DOHH2 (cell line): Measurements from ENCODE around the gene TNNT2.

Experiments used
- H3F3A ChIP-seq: fragments of 200-600 bp; sonication (generic), shearing (Covaris generic); 2 replicates; pipeline ENCODE4 v1.6.0; 2016; ENCODE audit warnings: antibody characterized with exemption, mild to moderate bottlenecking; ENCODE audit not compliant: control insufficient read depth, insufficient read depth
- H3K27ac ChIP-seq: fragments of 200-600 bp; sonication (generic); 2 replicates; pipeline ENCODE4 v1.5.1; 2014; ENCODE audit warnings: low read depth, mild to moderate bottlenecking, low read length, moderate library complexity
- H3K27me3 ChIP-seq: fragments of 200-600 bp; sonication (generic); 2 replicates; pipeline ENCODE4 v1.6.1; 2014; ENCODE audit warnings: mild to moderate bottlenecking, low read length, mixed read lengths; ENCODE audit not compliant: control insufficient read depth
- H3K36me3 ChIP-seq: fragments of 200-600 bp; sonication (generic); 2 replicates; pipeline ENCODE4 v1.6.1; 2014; ENCODE audit warnings: mild to moderate bottlenecking, low read length, moderate library complexity, mixed read lengths; ENCODE audit not compliant: control insufficient read depth
- H3K4me1 ChIP-seq: fragments of 200-600 bp; sonication (generic); 2 replicates; pipeline ENCODE4 v1.6.1; 2014; ENCODE audit warnings: mild to moderate bottlenecking, low read length, mixed read lengths; ENCODE audit not compliant: control insufficient read depth
- H3K4me2 ChIP-seq: fragments of 200-600 bp; sonication (generic); 2 replicates; pipeline ENCODE4 v1.6.0; 2014; ENCODE audit warnings: mild to moderate bottlenecking, low read length, moderate library complexity
- H3K4me3 ChIP-seq: fragments of 200-600 bp; sonication (generic); 2 replicates; pipeline ENCODE4 v1.5.1; 2014; ENCODE audit warnings: mild to moderate bottlenecking, low read length, mixed read lengths
- H3K79me2 ChIP-seq: fragments of 200-600 bp; sonication (generic); 2 replicates; pipeline ENCODE4 v1.6.1; 2014; ENCODE audit warnings: mild to moderate bottlenecking, low read length, mixed read lengths; ENCODE audit not compliant: control insufficient read depth
- H3K9me2 ChIP-seq: fragments of 200-600 bp; sonication (generic); replicated peaks from 2 replicates; pipeline ENCODE4 v1.6.1; 2014; ENCODE audit warnings: mild to moderate bottlenecking, low read length, mixed read lengths; ENCODE audit not compliant: control insufficient read depth
- H3K9me3 ChIP-seq: fragments of 200-600 bp; sonication (generic); 2 replicates; pipeline ENCODE4 v1.6.1; 2014; ENCODE audit warnings: antibody characterized with exemption, low read length, mixed read lengths; ENCODE audit not compliant: control insufficient read depth, insufficient read depth
- H4K20me1 ChIP-seq: fragments of 200-600 bp; sonication (generic); 2 replicates; pipeline ENCODE4 v1.6.0; 2014; ENCODE audit warnings: low read depth, mild to moderate bottlenecking, antibody characterized with exemption, low read length, moderate library complexity; ENCODE audit not compliant: control insufficient read depth, insufficient read depth
- EZH2phosphoT487 ChIP-seq: fragments of 200-600 bp; sonication (generic); IDR thresholded peaks from 2 replicates; pipeline ENCODE4 v1.6.1; 2017; ENCODE audit warnings: borderline replicate concordance, mild to moderate bottlenecking, antibody characterized with exemption, low read length, moderate library complexity, mixed read lengths
- TF ChIP-seq, protein P1 (sequence below): fragments of 200-600 bp; sonication (generic); IDR thresholded peaks from one replicate; pipeline ENCODE4 v1.5.1; 2014; ENCODE audit warnings: antibody characterized with exemption, mild to moderate bottlenecking, low read depth, low read length; ENCODE audit not compliant: poor library complexity, severe bottlenecking

The TNNT2 gene

DNA sequence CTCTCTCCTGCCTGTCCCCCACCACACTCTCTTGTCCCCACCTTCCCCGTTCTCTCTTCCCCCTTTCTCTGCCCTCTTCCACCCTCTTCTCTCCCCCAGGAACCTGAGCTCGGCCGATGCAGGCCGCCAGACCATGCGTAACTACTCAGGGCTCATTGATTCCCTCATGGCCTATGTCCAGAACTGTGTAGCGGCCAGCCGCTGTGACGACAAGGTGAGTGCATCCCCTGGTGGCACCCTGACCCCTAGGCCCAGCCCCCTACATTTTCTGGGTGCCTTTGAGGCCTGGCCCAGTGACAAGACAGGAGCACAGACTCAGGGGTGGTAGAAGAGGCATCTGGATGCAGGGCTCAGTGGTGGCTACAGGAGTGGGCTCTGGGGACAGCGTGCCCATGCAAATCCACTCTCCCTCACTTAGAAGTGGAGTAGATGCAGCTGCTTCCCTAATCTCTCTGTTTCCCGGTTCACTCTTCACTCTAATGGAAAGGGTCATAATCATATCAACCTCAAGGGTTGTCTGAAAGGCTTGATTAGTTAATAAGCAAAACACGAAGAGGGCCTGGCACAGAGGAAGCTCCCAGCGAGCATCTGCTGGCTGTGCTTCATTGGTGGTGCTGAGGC is 57.2 kb downstream of the TNNT2 start:
- H3F3A ChIP-seq = no peaks in the 10 kb centered on the region
- no peak overlapping the region for H3K27ac ChIP-seq
- no peaks in the 10 kb centered on the region for H4K20me1 ChIP-seq
- no peak overlapping the region for H3K4me3 ChIP-seq
- TF ChIP-seq, protein P1, sequence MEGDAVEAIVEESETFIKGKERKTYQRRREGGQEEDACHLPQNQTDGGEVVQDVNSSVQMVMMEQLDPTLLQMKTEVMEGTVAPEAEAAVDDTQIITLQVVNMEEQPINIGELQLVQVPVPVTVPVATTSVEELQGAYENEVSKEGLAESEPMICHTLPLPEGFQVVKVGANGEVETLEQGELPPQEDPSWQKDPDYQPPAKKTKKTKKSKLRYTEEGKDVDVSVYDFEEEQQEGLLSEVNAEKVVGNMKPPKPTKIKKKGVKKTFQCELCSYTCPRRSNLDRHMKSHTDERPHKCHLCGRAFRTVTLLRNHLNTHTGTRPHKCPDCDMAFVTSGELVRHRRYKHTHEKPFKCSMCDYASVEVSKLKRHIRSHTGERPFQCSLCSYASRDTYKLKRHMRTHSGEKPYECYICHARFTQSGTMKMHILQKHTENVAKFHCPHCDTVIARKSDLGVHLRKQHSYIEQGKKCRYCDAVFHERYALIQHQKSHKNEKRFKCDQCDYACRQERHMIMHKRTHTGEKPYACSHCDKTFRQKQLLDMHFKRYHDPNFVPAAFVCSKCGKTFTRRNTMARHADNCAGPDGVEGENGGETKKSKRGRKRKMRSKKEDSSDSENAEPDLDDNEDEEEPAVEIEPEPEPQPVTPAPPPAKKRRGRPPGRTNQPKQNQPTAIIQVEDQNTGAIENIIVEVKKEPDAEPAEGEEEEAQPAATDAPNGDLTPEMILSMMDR = no peak
- TF ChIP-seq EZH2phosphoT487 = no peak
- no peaks in the 10 kb centered on the region for H3K4me1 ChIP-seq
- no peaks in the 10 kb centered on the region for H3K79me2 ChIP-seq
- H3K9me2 ChIP-seq = no peaks in the 10 kb centered on the region
- no peaks in the 10 kb centered on the region for H3K27me3 ChIP-seq
- no peaks in the 10 kb centered on the region for H3K9me3 ChIP-seq
- H3K36me3 ChIP-seq = no peaks in the 10 kb centered on the region
- no peak overlapping the region for H3K4me2 ChIP-seq

DNA sequence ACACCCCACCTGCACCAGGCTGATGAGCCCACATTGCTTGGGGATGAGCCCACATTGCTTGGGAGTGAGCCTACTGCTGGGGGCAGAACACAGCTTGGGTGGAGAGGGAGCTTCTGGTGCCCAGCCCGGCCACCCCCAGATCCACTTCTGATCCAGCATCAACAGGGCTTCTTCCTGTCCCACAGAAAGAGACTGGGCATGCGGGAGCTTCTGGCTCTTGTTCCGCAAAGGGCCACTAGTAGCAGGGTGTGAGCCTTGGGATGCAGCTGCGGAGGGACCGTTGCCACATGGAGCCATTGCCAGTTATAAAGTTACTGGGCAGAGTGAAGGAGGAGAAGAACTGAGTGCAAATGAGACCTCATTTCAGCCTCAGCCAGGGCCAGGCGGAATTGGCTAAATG is 57.8 kb downstream of the TNNT2 start:
- Histone ChIP-seq H3K9me2 (no peaks in the 10 kb centered on the region), H3K27me3 (no peaks in the 10 kb centered on the region), H3K9me3 (no peaks in the 10 kb centered on the region), H3K79me2 (no peaks in the 10 kb centered on the region), H3K27ac (no peak overlapping the region), H4K20me1 (no peaks in the 10 kb centered on the region), H3K4me2 (no peak overlapping the region), H3K4me3 (no peak overlapping the region), H3K4me1 (no peaks in the 10 kb centered on the region), H3K36me3 (no peaks in the 10 kb centered on the region), H3F3A (no peaks in the 10 kb centered on the region)
- TF ChIP-seq, protein P1 = no peak
- no peak for TF ChIP-seq EZH2phosphoT487

DNA sequence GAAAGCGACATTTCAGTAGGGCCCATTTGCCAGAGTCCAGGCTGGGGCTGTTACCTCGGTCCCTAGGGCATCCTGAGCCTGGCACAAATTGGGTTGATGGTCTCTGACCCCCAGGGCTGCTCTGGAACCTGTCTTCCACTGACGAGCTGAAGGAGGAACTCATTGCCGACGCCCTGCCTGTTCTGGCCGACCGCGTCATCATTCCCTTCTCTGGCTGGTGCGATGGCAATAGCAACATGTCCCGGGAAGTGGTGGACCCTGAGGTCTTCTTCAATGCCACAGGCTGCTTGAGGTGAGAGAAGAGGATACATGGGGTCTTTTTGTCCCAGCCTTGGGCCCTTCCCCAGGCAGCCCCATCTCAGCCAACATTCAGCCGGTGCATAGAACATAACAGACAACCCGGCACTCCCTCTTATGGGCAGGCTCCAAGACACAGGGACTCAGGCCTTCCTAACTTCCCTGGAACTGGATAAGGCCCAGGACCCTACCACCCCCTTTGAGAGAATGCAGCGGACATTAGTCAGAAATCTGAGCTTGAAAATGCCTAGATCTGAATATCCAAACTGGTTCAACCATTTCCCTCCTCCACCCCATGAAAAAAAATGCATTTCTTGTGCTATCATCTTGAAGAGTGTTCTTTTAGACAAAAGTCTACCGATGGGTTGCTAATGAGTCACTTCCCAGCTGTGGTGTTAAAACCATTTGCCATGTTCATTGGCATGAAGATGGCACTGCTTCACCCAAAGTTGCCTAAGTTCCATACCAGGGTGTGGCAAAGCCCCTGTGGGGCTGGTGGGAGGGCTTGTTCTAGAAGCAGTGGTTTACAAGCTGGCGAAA is 58.8 kb downstream of the TNNT2 start:
- no peak for TF ChIP-seq EZH2phosphoT487
- TF ChIP-seq, protein P1 = no peak

More for the DNA sequence above, 58.8 kb downstream of the TNNT2 start:
- Histone ChIP-seq H3K9me3 (no peaks in the 10 kb centered on the region), H4K20me1 (no peaks in the 10 kb centered on the region), H3K4me1 (no peaks in the 10 kb centered on the region), H3K9me2 (no peaks in the 10 kb centered on the region), H3K27ac (no peak overlapping the region), H3F3A (no peaks in the 10 kb centered on the region), H3K79me2 (no peaks in the 10 kb centered on the region), H3K36me3 (no peaks in the 10 kb centered on the region), H3K4me3 (no peak overlapping the region), H3K4me2 (no peak overlapping the region), H3K27me3 (no peaks in the 10 kb centered on the region)
